HG02870 (cell line): Measurements from ENCODE around the gene GPR132.

ENCODE experiments used
- ATAC-seq: cut with Tn5 transposase; IDR thresholded peaks from one replicate; pipeline ENCODE4 v1.9.1; 2021; ENCODE audit warnings: mild to moderate bottlenecking, moderate library complexity; ENCODE audit not compliant: unreplicated experiment

Gene GPR132

DNA sequence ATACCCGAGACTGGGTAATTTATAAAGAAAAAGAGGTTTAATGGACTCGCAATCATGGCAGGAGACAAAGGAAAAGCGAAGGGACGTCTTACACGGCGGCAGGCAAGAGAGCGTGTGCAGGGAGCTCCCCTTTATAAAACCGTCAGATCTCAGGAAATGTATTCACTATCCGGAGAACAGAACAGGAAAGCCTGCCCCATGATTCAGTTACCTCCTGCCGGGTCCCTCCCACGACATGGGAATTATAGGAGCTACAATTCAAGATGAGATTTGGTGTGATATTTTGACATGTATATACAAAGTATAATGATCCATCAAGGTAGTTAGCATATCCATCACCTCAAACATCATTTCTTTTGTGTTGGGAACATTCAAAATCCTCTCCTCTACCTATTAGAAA lies 42.1 kb downstream of the GPR132 start:
- no peak for ATAC-seq

DNA sequence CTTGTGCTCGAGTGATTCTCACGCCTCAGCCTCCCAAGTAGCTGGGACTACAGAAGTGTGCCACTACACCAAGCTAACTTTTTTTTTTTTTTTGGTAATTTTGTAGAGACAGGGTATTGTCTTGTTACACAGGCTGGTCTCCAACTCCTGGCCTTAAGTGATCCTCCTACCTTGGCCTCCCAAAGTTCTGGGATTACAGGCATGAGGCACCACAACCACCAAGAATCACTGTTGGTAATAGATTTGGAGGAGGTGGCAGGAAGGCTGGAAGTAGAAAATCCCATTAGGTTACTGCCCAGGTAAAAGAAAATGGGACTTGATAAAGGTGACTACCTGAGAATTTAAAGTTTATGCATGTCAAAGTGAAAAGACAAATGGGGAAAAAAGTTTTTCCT lies 43.0 kb downstream of the GPR132 start:
- ATAC-seq: no peak

DNA sequence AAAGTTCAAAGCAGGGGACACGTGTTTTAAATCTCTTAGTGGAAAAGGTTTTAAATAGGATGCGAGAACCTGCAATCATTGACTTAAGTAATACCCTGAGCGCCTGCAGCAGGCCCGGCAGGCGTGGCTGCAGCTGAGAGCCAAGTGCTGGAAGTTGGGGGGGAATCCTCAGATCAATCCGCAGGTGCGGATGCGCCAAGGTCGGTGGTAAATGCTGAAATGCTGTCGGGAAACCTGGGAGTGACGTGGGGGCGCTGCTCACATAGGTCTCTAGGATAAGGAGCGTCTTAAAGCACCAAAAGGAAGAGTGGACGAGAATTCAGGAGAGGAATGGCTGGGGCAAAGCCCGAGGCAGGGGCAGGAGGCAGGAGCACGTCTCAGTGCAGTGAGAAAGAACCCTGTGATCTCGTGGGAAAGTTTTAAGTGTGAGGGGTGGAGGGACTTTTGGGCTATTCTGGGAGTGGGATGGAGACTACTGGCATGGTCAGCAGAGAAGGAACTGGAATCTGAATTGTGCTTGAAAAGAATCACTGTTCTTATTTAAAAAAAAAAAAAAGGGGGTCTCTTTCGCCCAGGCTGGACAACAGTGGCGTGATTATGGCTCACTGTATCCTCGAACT lies 43.5 kb downstream of the GPR132 start:
- no peak for ATAC-seq

DNA sequence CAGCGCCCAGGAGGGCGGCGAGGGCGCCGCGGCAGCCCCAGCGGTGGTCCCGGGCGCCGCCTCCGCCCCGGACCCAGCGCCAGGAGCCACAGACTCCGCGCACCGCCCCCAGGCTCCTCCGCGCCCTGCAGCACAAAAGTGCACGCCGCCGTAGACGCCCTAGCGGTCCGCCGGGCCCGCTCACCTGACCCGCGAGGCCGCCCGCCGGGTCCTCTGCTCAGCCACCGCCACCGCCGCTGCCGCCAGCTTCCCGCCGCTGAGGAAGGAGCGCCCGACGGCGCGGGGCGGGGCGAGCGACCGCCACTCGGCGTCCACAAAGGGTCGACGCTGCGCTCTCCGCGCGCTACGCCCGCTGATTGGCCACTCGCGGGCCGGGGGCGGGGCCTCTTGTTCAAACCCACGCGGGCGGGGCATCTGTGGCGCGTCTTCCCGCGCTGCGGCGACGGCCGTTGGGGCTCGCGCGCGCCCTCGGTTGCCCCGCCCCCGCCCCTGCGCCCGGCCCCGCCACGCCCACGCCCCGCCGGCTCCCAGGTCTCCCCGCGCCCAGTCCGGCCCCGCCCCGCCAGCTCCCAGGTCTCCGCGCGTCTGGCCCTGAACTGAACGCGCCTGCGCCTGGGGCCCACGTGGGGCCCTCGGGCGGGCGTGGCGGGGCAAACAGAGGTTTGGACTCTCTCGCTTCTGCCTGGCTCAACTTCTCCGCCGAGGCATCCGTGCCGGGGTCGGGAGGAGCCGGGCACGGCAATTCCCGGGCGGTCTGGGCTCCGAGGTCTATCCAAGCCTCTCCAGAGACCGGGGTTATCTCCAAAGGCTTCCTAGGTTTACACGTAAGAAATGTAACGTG lies 44.2 kb downstream of the GPR132 start, which contains the start of gene CDCA4:
TSS of gene CDCA4 (minus strand) at position 269 of the 841 bp plus-strand sequence. CDS start 9,154 bp downstream, outside the sequence.
- peak; percentile 70 for ATAC-seq

DNA sequence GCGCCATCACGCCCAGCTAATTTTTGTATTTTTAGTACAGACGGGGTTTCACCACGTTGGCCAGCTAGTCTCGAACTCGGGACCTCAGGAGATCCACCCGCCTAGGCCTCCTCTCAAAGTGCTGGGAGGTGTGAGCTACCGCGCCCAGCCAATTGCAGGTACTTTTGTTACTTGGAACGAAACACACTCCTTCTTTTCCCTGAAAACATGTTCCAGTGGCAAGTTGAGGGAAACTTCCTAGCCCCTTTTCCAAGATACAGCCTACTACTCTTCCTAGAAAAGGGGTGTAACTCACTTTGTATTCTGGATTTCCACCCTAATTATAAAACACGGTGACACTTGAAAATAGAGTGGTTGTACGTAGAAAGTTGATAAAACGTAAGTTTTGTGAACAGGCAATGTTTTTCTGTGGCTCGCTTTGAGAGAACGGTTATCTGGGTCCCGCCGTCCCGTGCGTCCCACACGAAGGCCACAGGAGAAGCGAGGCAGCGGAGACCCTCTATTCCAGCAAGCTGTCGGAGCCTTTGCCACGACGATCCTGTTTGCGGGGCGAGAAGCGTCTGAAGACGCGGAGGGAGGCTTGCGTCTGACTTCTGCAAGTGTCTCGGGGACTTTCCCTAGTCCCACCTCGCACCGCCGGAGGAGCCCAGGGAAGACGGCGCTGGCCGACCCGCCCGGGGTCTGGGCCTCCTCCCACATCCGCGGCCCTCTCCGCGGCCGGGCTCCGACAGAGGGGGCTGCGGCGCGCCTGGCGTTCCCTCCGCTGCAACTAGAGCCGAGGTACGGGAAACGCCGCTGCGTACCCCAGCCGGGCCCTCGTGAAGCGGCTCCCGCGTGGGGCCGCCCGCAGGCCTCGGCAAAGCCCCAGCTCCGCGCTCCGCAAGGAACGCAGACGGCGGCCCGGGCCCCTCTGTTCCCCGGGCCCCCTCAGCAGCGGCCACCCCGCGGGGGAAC lies 45.1 kb downstream of the GPR132 start:
- ATAC-seq: peak; percentile 28

DNA sequence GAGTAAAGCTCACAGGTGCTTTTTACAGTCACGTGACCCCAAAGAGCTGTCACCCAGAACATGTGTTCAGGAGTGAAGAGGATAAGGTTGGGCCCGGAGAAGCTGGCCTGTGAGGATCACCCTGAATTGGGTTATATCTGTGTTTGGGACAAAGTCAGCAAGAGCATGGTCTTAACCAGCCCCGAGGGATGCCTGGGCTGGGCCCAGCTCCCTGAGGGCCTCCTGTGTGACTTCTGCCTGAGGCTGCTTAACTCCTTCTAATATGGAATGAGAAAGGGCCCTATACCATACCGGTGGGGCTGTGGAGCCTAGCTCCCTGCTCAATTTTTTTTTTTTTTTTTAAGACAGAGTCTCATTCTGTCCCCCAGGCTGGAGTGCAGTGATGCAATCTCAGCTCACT lies 46.8 kb downstream of the GPR132 start:
- ATAC-seq: no peak

DNA sequence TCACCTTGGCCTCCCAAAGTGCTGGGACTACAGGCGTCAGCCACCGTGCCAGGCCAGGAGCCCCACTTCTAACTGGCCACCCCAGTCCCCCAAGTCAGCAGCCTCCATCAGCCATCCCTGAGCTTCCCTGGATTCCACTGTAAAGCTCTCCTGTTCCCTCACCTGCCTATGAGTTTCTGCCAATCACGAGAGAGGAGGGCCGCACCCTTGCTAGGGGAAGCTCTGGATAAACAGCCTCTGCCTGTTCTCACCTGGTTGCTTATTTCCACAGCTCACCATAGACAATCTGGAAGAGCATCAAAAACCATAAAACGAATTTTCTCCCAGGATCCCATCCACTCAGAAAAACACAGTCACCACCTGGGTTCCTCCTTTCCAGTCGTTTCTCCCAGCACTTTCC lies 49.3 kb downstream of the GPR132 start:
- no peak for ATAC-seq

DNA sequence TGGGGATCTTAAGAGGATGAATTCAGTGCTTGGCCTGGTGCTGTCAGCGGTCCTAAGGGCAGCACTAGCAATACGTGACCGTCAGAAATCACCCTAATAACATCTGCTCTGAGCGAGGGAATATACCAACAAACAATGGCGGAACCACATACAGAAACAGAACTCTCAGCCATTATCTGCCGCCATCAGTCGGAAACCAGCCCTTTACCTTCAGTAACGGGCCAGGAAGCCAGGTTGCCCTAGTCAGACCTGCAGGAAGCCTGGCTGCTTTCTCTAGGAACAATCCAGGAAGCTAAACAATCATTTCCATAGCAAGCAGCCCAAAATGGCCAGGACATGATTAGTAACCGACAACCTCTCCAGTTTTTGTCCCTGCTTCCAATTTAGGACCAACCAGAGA lies 50.0 kb downstream of the GPR132 start:
- ATAC-seq: no peak

DNA sequence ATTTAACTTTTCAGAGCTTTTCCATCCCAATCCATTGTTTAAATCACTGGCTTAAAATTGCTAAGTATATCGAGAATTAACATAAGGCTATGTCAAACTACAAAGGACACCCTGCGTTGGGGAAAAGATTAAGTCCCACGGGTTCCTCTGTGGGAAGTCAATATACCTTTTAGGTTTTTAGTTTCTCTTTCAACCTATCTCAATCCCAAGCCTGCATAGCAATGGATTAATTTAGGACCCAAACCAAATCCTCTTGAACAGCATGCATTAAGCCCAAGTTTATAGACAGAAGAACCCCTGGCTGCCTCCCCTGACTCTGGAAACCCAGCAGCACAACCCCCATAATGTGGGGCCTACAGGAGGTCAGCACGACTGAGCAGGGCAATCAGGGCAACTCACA lies 50.6 kb downstream of the GPR132 start:
- ATAC-seq: no peak

DNA sequence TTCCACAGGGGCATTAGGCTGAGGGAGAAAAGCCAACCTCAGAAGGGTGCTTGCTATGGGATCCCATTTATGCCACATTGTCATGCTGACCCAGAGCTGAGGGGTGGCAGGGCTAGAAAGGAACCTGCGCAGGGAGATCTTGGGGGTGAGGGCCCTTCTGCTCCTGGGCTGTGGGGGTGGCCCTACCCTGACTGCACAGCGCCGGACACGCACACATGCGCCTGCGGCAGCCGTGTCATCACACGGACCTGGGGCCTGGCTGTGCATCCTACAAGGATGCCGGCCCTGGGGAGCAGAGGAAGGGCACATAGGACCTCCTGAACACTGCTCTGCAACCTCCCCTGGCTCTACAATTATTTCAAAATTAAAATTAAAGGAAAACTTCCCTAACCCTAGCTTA lies 51.2 kb downstream of the GPR132 start:
- ATAC-seq: no peak

DNA sequence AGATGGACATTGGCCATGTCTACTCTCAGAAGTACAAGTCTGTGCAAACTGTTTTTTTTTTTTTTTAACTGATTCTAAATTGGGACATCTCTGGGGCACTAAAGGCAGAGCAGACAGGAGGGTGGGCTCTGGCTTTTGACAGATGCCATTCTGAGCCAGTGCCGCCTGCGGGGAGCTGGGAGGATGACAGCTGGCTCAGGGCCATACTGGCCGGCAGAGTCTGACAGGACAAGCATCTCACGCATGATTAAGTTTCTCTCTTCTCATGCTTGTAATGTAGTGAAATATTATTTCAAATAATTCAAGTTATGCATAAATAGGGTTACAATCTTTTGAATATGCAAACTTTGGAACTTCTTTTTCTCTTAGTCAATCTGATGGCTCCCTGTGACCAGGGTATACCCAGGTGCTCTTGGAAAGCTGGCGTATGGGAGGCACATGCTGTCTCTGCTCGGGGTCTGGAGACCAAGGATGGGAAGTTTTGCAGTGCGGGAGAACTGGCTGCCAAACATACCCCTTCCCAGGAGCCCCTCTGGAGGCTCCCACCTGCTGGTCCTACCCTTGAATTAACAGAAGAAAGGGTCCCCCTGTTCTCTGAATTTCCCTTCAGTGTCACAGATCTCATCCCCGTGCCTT lies 52.0 kb downstream of the GPR132 start:
- no peak for ATAC-seq

DNA sequence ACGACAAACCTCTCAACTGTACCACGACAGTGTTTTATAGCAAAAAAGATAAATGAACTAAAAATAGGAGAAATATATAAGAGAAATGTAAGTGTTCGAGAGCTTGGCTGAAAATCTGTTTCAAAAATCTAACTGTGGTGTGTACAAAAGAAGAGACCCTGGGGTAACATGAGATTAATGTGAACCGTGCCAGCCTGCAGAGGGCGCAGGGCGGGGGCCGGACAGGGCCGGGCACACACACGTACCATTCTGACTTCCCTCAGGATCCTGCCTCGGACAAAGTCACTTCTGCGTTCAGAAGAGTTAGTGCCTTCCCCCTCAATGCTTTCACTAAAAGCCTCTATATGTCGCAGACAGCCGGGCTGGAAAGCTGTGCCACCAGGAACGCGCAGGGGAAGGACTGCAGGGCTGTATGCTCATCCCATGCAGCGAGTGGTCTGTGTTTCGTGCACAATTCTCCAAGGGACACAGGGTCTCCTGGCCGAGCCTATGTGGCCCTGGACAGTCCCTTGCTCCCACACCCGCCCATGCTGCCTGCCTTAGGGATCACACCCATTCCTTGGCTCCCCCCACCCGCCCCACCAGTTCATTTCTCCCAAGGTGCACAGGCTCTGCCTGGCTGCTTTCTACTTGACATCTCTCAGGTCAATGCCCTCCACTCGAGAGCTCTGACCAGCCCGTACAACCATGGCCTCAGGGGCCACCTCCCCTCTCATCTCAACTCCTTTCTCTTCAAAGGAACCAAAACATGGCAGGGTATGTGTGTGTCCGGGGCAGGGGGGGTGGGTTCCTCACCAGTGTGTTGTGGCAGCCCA lies 52.9 kb downstream of the GPR132 start:
- no peak for ATAC-seq

DNA sequence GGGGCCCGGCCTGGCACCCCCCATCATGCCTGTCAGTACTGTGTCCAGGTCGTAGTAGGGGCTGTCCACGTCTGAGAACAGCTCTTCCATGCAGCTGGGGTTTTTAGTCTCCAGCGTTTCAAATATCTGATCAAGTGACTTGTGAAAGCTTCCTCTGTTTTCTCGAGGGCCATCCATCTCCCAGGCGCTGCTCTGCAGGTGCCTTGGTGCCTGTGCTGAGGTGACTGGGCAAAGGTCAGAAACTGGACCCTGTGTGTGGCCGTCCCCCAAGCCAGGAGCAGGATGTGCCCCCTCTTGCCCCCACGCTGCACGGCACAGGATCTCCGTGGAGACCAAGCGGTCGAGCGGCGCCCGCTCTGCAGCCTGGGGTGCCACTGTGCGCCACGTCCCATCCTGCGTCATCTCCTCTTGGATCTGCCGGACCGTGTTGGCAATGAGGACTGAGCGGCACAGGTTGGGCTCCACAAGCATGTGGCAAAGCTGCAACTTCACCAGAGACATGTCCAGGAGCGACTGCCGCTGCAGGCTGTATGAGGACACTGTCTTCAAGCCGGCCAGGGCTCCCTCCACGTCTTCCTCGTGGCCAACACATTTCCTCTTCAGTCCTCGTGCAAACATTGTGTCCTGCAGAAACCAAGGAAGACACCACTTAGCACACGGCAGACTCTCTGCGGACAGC lies 53.8 kb downstream of the GPR132 start:
- ATAC-seq: no peak

DNA sequence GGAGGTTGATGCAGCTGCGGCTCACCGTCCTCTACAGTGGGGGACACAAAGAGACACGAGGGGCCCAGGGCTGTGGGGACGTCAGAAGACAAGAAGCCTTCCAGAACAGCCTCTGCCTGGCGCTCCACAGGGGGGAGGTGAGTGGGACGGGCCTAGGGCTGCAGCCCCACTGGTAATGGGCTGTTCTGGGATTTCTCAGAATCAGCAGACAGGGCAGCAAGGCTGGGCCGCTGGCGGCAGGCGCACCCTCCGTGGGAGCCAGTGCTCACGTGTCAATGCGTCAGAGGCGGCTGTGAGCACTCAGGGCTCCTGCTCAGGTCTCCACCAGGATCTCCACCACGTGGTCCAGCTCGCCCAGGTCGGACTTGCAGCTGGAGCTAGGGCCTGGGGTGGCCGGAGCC lies 54.3 kb downstream of the GPR132 start:
- ATAC-seq: no peak

DNA sequence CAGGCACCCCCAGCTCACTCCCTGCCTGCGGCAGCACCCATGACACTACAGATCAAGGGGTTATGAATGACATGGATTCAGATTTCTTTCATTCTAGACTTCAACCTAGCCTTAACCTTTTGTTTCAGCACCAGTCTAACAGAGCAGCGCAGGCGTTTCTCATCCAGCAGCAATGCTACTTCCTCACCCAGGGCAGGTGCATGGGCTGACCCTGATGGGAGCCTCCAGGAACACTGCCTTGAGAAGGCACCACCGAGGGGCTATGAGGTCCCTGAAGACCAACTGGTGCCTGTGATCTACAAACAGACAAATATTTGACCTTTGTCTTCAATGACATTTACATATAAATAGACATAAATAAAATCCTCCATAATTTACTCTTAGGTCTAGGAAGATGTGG lies 55.1 kb downstream of the GPR132 start:
- ATAC-seq: no peak

DNA sequence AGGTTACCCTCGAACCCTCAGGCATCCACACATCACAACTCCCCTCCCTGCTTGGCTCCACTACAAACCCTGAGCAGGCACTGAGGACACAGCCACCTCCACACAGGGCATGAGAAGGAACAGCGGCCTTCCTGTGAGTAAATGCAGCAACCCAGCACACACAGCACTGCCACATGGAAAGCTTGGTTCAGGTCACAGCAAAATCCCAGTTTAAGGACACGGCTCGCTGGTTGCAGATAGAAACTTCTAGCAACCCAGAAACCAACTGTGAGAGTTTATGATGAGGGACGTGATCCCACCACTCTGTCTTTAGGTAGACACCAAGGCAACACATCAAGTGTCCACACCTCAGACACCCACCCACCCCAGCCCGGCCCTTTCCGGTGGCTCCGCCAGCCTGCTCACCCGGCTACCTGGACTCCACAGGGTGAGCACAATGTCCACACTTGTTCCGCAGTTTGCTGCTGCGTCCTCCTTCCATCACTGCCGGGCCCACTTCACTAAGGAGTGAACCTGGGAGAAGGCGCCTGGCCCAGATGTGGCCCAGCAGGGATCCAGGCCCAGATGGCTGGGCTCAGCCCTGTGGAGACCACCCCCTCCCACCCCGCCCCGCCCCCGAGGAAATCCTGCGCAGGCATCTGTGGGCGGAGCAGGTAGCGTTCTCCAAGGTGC lies 57.5 kb downstream of the GPR132 start:
- no peak for ATAC-seq

DNA sequence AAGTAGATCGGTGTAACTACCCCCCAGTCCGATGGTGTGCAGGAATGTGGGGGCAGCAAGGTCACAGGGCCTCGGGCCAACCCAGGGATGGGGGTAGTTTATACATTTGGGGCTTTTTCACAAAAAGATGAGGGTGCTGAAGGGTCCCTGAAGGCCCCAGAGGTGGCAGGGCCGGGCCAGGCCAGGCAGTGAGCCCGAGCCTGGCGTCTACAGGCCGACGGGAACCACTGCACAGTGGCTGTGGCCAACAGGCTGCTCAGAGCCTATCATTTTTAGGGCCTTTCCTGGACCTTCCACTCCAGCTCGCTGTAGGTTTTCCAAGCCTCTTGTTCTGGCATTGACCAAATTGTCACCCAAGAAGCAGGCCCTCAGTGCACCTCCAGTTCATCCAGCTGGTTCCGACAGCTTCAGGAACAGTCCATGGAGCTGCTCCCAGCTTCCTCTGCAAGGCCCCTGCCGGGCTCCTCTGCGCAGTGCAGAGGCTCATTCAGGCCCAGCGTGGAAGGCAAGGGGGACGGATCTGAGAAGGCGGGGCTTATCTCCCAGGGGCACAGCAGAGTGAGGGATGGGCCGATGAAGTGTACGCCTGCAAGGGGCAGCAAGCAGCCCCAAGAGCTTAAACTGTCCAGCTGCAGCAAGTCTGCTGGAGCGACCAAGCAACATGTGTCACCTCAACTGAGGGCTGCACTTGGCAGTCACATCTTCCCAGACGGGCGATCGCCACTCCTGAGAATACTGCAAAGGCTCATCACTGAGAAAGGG lies 58.2 kb downstream of the GPR132 start:
- ATAC-seq: no peak
